ENCODE measurements around the gene DMC1. TPM values are rescaled to one million over a fixed set of nuclear protein-coding genes. Genes with fewer than 3 reads are reported as not detected.

The DMC1 gene
- total and polyA plus RNA-seq, 7 donors: 0.68 to 43.3 (median 3.8) TPM; not detected in 1

- Histone ChIP-seq H3K27me3 (peaks cover 0 to 3% (median 0%) of the 10 kb centered on the region in 3 donors), H3K9me3 (no peaks in the 10 kb centered on the region), H3K4me1 (peaks cover 0 to 19% (median 16%) of the 10 kb centered on the region in 4 donors), H3K4me3 (no peak overlapping the region), H3K27ac (no peak overlapping the region), H3K36me3 (no peaks in the 10 kb centered on the region)
- intact Hi-C loops (cut with DNase I): loop anchor here (5.0 kb wide), 2 partner anchors 38 to 103 kb away; partner anchors contain the start of genes DDX17 and DMC1
- TF ChIP-seq CTCF (IDR thresholded peaks at IDR 0.05) (no peak), POLR2AphosphoS5 (IDR thresholded peaks at IDR 0.05) (no peak), EP300 (IDR thresholded peaks at IDR 0.05) (no peak), POLR2A (IDR thresholded peaks at IDR 0.05) (no peak)
- no peak for DNase-seq
- 92 to 96% methylated on average over 6 of the region's 6 CpGs for WGBS, 2 donors
Observed at GRCh38 chr22:38469306-38469781, 100.6 kb downstream of the DMC1 start.

Other genes with a start within 250 kb of the DMC1 start
- gene KCNJ4, start 115.0 kb downstream of the DMC1 start, total RNA-seq: not detected
- under 1 TPM in 1 of 3 donors, not detected in 2; 0.03 TPM for gene KCNJ4, start 115.0 kb downstream of the DMC1 start, polyA plus RNA-seq
- gene KDELR3, start 102.1 kb downstream of the DMC1 start, total RNA-seq: 1 to 10 TPM; 2.5 to 5.5 (median 2.9) TPM
- gene KDELR3, start 102.1 kb downstream of the DMC1 start, polyA plus RNA-seq: 10 to 100 TPM in 2 of 3 donors, 1 to 10 TPM in 1; 7.4 to 14.3 (median 10.2) TPM
- gene DDX17, start 63.9 kb downstream of the DMC1 start, total RNA-seq: 100 to 1,000 TPM; 504 to 630 (median 591) TPM
- 100 to 1,000 TPM in 1 of 3 donors, 10 to 100 TPM in 2; 54.7 to 175 (median 62.0) TPM for gene DDX17, start 63.9 kb downstream of the DMC1 start, polyA plus RNA-seq
- gene FAM227A, start 86.2 kb upstream of the DMC1 start, total RNA-seq: 1 to 10 TPM in 1 of 4 donors, under 1 TPM in 3; 0.55 to 3.2 (median 0.80) TPM
- under 1 TPM in 2 of 3 donors, not detected in 1; 0.23 to 0.41 TPM for gene FAM227A, start 86.2 kb upstream of the DMC1 start, polyA plus RNA-seq
- gene CBY1, start 86.5 kb upstream of the DMC1 start, total RNA-seq: 10 to 100 TPM; 23.6 to 47.8 (median 39.3) TPM
- gene CBY1, start 86.5 kb upstream of the DMC1 start, polyA plus RNA-seq: 10 to 100 TPM; 33.6 to 35.6 (median 34.7) TPM
- 10 to 100 TPM; 37.7 to 50.2 (median 40.5) TPM for gene TOMM22, start 111.8 kb upstream of the DMC1 start, total RNA-seq
- 10 to 100 TPM; 56.9 to 65.2 (median 64.3) TPM for gene TOMM22, start 111.8 kb upstream of the DMC1 start, polyA plus RNA-seq
- 10 to 100 TPM; 34.9 to 46.0 (median 36.8) TPM for gene JOSD1, start 130.8 kb upstream of the DMC1 start, total RNA-seq
- gene JOSD1, start 130.8 kb upstream of the DMC1 start, polyA plus RNA-seq: 10 to 100 TPM; 57.6 to 94.6 (median 74.5) TPM
- gene GTPBP1, start 135.8 kb upstream of the DMC1 start, total RNA-seq: 10 to 100 TPM; 23.5 to 46.2 (median 31.0) TPM
- 10 to 100 TPM; 15.0 to 59.1 (median 21.0) TPM for gene GTPBP1, start 135.8 kb upstream of the DMC1 start, polyA plus RNA-seq
- gene SUN2, start 185.8 kb upstream of the DMC1 start, total RNA-seq: 100 to 1,000 TPM; 255 to 319 (median 281) TPM
- gene SUN2, start 185.8 kb upstream of the DMC1 start, polyA plus RNA-seq: 100 to 1,000 TPM in 1 of 3 donors, 10 to 100 TPM in 1, 1 to 10 TPM in 1; 9.2 to 132 (median 19.2) TPM
- gene DNAL4, start 224.0 kb upstream of the DMC1 start, total RNA-seq: 10 to 100 TPM in 3 of 4 donors, 1 to 10 TPM in 1; 7.9 to 15.0 (median 11.5) TPM
- gene DNAL4, start 224.0 kb upstream of the DMC1 start, polyA plus RNA-seq: 10 to 100 TPM; 18.7 to 25.8 (median 23.8) TPM